K562 (cell line): ENCODE measurements around the gene XYLB. TPM values are rescaled to one million over a fixed set of nuclear protein-coding genes. Genes with fewer than 3 reads are reported as not detected.

Experiments
- ESRRB ChIP-seq: fragments of 250-450 bp; sonication (Bioruptor Pico); IDR thresholded peaks from 2 replicates; pipeline ENCODE4 v1.5.0; 2020; ENCODE audit warnings: mild to moderate bottlenecking, moderate library complexity, borderline replicate concordance
- JUN ChIP-seq, 2 experiments: sonication (generic) in 1 of 2; formaldehyde crosslinking in 1 of 2; IDR thresholded peaks; 2 replicates each; pipeline versions ENCODE4 v1.6.1 to v1.8.0; 2012 to 2022; ENCODE audit warnings: borderline replicate concordance in 2 of 2, mild to moderate bottlenecking in 2 of 2, improper control_type of control experiment in 1 of 2, low read depth in 1 of 2, low read length in 1 of 2, missing genetic modification reagents in 1 of 2
- LEF1 ChIP-seq: fragments of 450-650 bp; IDR thresholded peaks from 2 replicates; pipeline ENCODE4 v1.6.1; 2016; ENCODE audit warnings: mild to moderate bottlenecking
- PURB ChIP-seq: sonication (generic); formaldehyde crosslinking; IDR thresholded peaks from 2 replicates; pipeline ENCODE4 v1.9.0; 2021; ENCODE audit warnings: low read depth, mild to moderate bottlenecking, missing genetic modification reagents
- SMAD4 ChIP-seq: fragments of 250-450 bp; sonication (Bioruptor Pico); conservative IDR thresholded peaks from 2 replicates; pipeline ENCODE4 v1.8.0; 2021; ENCODE audit warnings: inconsistent platforms, mild to moderate bottlenecking, moderate library complexity
- ZFX ChIP-seq: sonication (generic); formaldehyde crosslinking; IDR thresholded peaks from 2 replicates; pipeline ENCODE4 v1.8.0; 2022; ENCODE audit warnings: mild to moderate bottlenecking, missing genetic modification reagents, moderate library complexity
- polyA plus RNA-seq, 8 experiments: library from polyadenylated mRNA; depleted of rRNA in 4 of 8; stranded (reverse) in 5 of 8; unstranded in 3 of 8; fragments of >200 nt; fragmentation: Nextera tagmentation in 2 of 8; fragmentation: Illumina TruSeq in 1 of 8; extraction: Ambion mirVana in 2 of 8; extraction: Trizol in 1 of 8; gene quantifications; 2 replicates each; pipeline versions ENCODE4 v1.2.1 to v1.2.3, GENCODE V29; 2011 to 2014; ENCODE audit warnings: inconsistent platforms in 1 of 8, missing spikeins in 1 of 8
- total RNA-seq, 7 experiments: library from RNA; depleted of rRNA in 6 of 7; stranded (reverse); fragments of >200 nt in 6 of 7; fragmentation: Illumina TruSeq in 2 of 7; extraction: Trizol in 2 of 7; gene quantifications; 2 replicates each; pipeline versions ENCODE4 v1.2.1 to v1.2.3, GENCODE V29; 2011 to 2021; ENCODE audit warnings: low replicate concordance in 1 of 7
- TF ChIP-seq, protein P1 (sequence below): fragments of 450-650 bp; IDR thresholded peaks from 2 replicates; pipeline ENCODE4 v1.6.1; 2016; ENCODE audit warnings: mild to moderate bottlenecking, moderate library complexity
- TF ChIP-seq, protein P2 (sequence below): fragments of 250-450 bp; sonication (Bioruptor Pico); IDR thresholded peaks from 2 replicates; pipeline ENCODE4 v1.5.0; 2021; ENCODE audit warnings: mild to moderate bottlenecking, moderate library complexity
- TF ChIP-seq, protein P3 (sequence below): IDR thresholded peaks from 3 replicates; pipeline ENCODE4 v1.6.1; 2011; ENCODE audit warnings: borderline replicate concordance, mild to moderate bottlenecking; ENCODE audit not compliant: insufficient read length, insufficient read depth

Gene XYLB
- total and polyA plus RNA-seq, 9 of the 15 experiments (the other 6 are each of a cell fraction or from before 2014, with no cell fraction given): 4.0 to 20.2 (median 13.2) TPM

DNA sequence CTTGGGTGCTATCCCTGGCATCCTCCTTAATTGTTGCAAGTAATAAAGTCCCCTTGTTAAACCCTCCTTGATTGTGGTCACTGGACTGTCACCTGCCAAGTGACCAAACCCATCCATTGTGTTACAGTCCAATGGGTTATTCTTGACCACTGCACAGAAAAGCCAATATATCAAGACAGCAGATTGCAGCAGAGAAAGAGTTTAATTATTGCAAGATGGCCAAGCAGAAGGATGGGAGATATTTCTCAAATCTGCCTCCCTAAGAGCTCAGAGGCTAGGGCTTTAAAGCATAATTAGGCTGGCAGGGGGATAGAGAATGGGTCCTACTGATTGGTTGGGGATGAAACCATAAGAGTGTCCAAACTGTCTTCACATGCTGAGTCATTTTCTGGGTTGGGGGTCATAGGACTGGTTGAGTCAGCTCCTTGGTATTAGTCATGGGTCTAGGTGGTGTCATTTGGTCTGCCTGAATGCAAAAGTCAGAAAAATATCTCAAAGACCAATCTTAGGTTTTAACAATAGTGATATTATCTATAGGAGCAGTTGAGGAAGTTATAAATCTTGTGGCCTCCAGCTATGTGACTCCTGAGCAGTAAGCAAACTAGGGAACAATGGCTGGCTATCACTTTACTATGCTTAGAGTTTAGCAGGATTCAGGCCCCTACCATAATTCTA is 19.1 kb upstream of the XYLB start (continued):
- TF ChIP-seq, protein P1, sequence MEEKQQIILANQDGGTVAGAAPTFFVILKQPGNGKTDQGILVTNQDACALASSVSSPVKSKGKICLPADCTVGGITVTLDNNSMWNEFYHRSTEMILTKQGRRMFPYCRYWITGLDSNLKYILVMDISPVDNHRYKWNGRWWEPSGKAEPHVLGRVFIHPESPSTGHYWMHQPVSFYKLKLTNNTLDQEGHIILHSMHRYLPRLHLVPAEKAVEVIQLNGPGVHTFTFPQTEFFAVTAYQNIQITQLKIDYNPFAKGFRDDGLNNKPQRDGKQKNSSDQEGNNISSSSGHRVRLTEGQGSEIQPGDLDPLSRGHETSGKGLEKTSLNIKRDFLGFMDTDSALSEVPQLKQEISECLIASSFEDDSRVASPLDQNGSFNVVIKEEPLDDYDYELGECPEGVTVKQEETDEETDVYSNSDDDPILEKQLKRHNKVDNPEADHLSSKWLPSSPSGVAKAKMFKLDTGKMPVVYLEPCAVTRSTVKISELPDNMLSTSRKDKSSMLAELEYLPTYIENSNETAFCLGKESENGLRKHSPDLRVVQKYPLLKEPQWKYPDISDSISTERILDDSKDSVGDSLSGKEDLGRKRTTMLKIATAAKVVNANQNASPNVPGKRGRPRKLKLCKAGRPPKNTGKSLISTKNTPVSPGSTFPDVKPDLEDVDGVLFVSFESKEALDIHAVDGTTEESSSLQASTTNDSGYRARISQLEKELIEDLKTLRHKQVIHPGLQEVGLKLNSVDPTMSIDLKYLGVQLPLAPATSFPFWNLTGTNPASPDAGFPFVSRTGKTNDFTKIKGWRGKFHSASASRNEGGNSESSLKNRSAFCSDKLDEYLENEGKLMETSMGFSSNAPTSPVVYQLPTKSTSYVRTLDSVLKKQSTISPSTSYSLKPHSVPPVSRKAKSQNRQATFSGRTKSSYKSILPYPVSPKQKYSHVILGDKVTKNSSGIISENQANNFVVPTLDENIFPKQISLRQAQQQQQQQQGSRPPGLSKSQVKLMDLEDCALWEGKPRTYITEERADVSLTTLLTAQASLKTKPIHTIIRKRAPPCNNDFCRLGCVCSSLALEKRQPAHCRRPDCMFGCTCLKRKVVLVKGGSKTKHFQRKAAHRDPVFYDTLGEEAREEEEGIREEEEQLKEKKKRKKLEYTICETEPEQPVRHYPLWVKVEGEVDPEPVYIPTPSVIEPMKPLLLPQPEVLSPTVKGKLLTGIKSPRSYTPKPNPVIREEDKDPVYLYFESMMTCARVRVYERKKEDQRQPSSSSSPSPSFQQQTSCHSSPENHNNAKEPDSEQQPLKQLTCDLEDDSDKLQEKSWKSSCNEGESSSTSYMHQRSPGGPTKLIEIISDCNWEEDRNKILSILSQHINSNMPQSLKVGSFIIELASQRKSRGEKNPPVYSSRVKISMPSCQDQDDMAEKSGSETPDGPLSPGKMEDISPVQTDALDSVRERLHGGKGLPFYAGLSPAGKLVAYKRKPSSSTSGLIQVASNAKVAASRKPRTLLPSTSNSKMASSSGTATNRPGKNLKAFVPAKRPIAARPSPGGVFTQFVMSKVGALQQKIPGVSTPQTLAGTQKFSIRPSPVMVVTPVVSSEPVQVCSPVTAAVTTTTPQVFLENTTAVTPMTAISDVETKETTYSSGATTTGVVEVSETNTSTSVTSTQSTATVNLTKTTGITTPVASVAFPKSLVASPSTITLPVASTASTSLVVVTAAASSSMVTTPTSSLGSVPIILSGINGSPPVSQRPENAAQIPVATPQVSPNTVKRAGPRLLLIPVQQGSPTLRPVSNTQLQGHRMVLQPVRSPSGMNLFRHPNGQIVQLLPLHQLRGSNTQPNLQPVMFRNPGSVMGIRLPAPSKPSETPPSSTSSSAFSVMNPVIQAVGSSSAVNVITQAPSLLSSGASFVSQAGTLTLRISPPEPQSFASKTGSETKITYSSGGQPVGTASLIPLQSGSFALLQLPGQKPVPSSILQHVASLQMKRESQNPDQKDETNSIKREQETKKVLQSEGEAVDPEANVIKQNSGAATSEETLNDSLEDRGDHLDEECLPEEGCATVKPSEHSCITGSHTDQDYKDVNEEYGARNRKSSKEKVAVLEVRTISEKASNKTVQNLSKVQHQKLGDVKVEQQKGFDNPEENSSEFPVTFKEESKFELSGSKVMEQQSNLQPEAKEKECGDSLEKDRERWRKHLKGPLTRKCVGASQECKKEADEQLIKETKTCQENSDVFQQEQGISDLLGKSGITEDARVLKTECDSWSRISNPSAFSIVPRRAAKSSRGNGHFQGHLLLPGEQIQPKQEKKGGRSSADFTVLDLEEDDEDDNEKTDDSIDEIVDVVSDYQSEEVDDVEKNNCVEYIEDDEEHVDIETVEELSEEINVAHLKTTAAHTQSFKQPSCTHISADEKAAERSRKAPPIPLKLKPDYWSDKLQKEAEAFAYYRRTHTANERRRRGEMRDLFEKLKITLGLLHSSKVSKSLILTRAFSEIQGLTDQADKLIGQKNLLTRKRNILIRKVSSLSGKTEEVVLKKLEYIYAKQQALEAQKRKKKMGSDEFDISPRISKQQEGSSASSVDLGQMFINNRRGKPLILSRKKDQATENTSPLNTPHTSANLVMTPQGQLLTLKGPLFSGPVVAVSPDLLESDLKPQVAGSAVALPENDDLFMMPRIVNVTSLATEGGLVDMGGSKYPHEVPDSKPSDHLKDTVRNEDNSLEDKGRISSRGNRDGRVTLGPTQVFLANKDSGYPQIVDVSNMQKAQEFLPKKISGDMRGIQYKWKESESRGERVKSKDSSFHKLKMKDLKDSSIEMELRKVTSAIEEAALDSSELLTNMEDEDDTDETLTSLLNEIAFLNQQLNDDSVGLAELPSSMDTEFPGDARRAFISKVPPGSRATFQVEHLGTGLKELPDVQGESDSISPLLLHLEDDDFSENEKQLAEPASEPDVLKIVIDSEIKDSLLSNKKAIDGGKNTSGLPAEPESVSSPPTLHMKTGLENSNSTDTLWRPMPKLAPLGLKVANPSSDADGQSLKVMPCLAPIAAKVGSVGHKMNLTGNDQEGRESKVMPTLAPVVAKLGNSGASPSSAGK: no peak
- TF ChIP-seq, protein P2, sequence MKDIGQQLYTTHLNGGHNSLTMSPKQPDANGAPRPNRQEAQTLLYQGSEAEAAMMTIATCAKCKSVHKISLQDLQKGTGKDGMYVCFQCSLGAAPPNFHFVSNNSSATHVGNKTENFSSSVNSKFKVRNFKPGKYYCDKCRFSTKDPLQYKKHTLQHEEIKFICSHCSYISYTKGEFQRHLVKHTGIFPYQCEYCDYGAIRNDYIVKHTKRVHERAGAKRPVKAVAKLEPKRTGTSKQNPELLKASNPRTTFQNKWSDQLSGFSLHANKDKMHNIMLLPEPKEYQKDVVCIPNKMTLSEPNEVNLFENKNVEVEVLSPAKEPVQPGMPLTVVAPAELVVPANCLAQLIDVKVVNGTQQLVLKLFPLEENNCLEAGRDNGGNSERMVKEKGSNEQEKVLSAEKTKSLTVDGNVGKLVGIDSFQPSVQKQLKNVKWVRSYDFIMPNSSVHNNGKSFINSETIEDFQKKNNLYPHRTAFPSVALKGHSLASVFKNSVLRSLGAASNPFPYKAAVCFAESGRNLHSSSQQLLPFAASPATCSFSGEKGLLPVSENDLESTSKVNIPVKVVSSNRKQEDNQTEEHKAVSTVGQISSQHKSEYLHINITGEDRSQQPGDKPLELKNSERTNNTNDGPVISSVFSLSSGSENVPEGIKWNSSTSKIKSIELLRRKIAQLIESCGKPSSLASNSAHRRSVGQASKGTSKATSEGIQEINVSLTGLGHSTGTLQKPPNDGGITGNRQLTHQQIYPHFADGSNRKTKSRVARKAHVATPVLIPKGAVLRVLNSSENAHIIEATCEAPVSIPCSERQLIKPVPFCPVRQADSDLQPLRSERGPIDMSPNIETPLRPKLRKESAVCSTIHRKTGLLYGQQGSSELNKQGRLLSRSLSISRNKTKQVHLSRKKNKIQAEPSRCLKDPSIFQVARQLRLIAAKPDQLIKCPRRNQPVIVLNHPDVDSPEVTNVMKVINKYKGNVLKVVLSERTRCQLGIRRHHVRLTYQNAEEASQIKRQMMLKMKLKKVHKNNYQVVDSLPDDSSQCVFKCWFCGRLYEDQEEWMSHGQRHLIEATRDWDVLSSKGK (CRISPR knock-in tag): no peak
- TF ChIP-seq PURB (CRISPR knock-in tag): no peak
- peak; percentile 98 for TF ChIP-seq JUN (IDR thresholded peaks at IDR 0.05; ENCODE audit: borderline replicate concordance, low read depth, low read length)
- no peak for TF ChIP-seq JUN (CRISPR knock-in tag; IDR thresholded peaks at IDR 0.05; ENCODE audit: borderline replicate concordance)
- no peak for TF ChIP-seq ESRRB
- no peak for TF ChIP-seq LEF1
- no peak for TF ChIP-seq SMAD4 (CRISPR knock-in tag)
- TF ChIP-seq, protein P3, sequence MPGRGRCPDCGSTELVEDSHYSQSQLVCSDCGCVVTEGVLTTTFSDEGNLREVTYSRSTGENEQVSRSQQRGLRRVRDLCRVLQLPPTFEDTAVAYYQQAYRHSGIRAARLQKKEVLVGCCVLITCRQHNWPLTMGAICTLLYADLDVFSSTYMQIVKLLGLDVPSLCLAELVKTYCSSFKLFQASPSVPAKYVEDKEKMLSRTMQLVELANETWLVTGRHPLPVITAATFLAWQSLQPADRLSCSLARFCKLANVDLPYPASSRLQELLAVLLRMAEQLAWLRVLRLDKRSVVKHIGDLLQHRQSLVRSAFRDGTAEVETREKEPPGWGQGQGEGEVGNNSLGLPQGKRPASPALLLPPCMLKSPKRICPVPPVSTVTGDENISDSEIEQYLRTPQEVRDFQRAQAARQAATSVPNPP: no peak
- TF ChIP-seq ZFX: no peak
